Endothelial cell of umbilical vein (primary cell): Measurements from ENCODE around the gene FNIP2. TPM values are rescaled to one million over a fixed set of nuclear protein-coding genes. Genes with fewer than 3 reads are reported as not detected.

Experiments used
- BruUV-seq: library from RNA; stranded (reverse); fragments of 400-500 nt; replicated peaks from 2 replicates; lab custom pipeline; 2021; lab: Mats Ljungman, UMichigan
- CTCF ChIA-PET: fragments of 300-600, 350-600 bp; sonication (Branson Sonifier 250); formaldehyde crosslinking; loops from one replicate; lab custom pipeline; 2021; ENCODE audit warnings: antibody characterized with exemption, inconsistent platforms; lab: Charles Lee
- POLR2A ChIA-PET: fragments of 300-600, 350-600 bp; sonication (Branson Sonifier 250); formaldehyde crosslinking; loops from one replicate; lab custom pipeline; 2021; ENCODE audit warnings: antibody characterized with exemption, inconsistent platforms; lab: Charles Lee
- DNase-seq: peaks from one replicate; pipeline ENCODE4 v3.0.0-alpha.2; 2011; ENCODE audit warnings: low read depth, low spot score
- FAIRE-seq: peaks from 2 replicates; lab custom pipeline; 2011; peaks lifted over from hg19 to GRCh38; lab: Jason Lieb, UNC
- H2AFZ ChIP-seq: 2 replicates; pipeline ENCODE4 v1.6.0; 2012; ENCODE audit warnings: low read depth, low read length, control low read depth, inconsistent platforms
- H3K27ac ChIP-seq: 2 replicates; pipeline ENCODE4 v1.5.1; 2011; ENCODE audit warnings: low read depth, mild to moderate bottlenecking, control low read depth, low read length, moderate library complexity; ENCODE audit not compliant: insufficient read depth
- H3K27me3 ChIP-seq, 2 experiments: 2 replicates each; pipeline versions ENCODE4 v1.6.0 to v1.6.1; 2011; ENCODE audit warnings: low read length in 2 of 2, mixed read lengths in 1 of 2; ENCODE audit not compliant: control insufficient read depth in 2 of 2, insufficient read depth in 2 of 2
- H3K36me3 ChIP-seq, 2 experiments: 2 replicates in 1 of 2; 3 replicates in 1 of 2; pipeline ENCODE4 v1.5.1; 2011; ENCODE audit warnings: low read length in 2 of 2, mild to moderate bottlenecking in 1 of 2, moderate library complexity in 1 of 2; ENCODE audit not compliant: control insufficient read depth in 2 of 2, insufficient read depth in 2 of 2; ENCODE audit errors: extremely low read depth in 1 of 2
- H3K4me1 ChIP-seq: 3 replicates; pipeline ENCODE4 v1.5.1; 2011; ENCODE audit warnings: mild to moderate bottlenecking, low read length; ENCODE audit not compliant: control insufficient read depth, insufficient read depth; ENCODE audit errors: extremely low read depth
- H3K4me2 ChIP-seq: 2 replicates; pipeline ENCODE4 v1.6.1; 2011; ENCODE audit warnings: low read length, control low read depth, mixed read lengths; ENCODE audit not compliant: insufficient read depth
- H3K4me3 ChIP-seq, 3 experiments: fragments of 200-600 bp in 1 of 3; sonication (generic), shearing (Covaris generic) in 1 of 3; replicated peaks in 1 of 3; 2 replicates each; pipeline ENCODE4 v1.5.1; 2011 to 2016; ENCODE audit warnings: control low read depth in 3 of 3, low read length in 3 of 3, mild to moderate bottlenecking in 2 of 3, inconsistent platforms in 1 of 3, low read depth in 1 of 3, moderate library complexity in 1 of 3; ENCODE audit not compliant: insufficient read depth in 1 of 3
- H3K79me2 ChIP-seq: 2 replicates; pipeline ENCODE4 v1.6.0; 2012; ENCODE audit warnings: low read length, inconsistent platforms; ENCODE audit not compliant: control insufficient read depth, insufficient read depth
- H3K9ac ChIP-seq: replicated peaks from 2 replicates; pipeline ENCODE3; 2011; ENCODE audit warnings: low read length, control low read depth; ENCODE audit not compliant: insufficient read depth; ENCODE audit errors: extremely low read depth
- H3K9me1 ChIP-seq: replicated peaks from 3 replicates; pipeline ENCODE4 v1.6.0; 2011; ENCODE audit warnings: mild to moderate bottlenecking, low read length; ENCODE audit not compliant: control insufficient read depth, insufficient read depth; ENCODE audit errors: extremely low read depth
- H3K9me3 ChIP-seq: replicated peaks from 2 replicates; pipeline ENCODE4 v1.5.1; 2012; ENCODE audit warnings: low read length, inconsistent platforms; ENCODE audit not compliant: control insufficient read depth, insufficient read depth
- H4K20me1 ChIP-seq: replicated peaks from 2 replicates; pipeline ENCODE3; 2011; ENCODE audit warnings: mild to moderate bottlenecking, low read length; ENCODE audit not compliant: control insufficient read depth, insufficient read depth; ENCODE audit errors: extremely low read depth
- CTCF ChIP-seq, 2 donors: IDR thresholded peaks; 1 replicate in 1 of 2; 2 replicates in 1 of 2; pipeline ENCODE4 v1.5.1; 2011; ENCODE audit warnings: low read length in 2 of 2, mild to moderate bottlenecking in 2 of 2, moderate library complexity in 2 of 2, control low read depth in 1 of 2, inconsistent platforms in 1 of 2, low read depth in 1 of 2; ENCODE audit not compliant: insufficient read depth in 1 of 2; ENCODE audit errors: extremely low read depth in 1 of 2
- EZH2 ChIP-seq: IDR thresholded peaks from 2 replicates; pipeline ENCODE4 v1.6.1; 2012; ENCODE audit warnings: borderline replicate concordance, low read depth, mild to moderate bottlenecking, moderate library complexity, low read length, inconsistent platforms; ENCODE audit not compliant: severe bottlenecking
- FOS ChIP-seq: IDR thresholded peaks from 2 replicates; pipeline ENCODE4 v1.6.1; 2011; ENCODE audit warnings: mild to moderate bottlenecking, low read length, moderate library complexity, borderline replicate concordance; ENCODE audit not compliant: insufficient read depth
- GATA2 ChIP-seq: IDR thresholded peaks from 2 replicates; pipeline ENCODE4 v1.7.0; 2011; ENCODE audit warnings: low read depth, mild to moderate bottlenecking, moderate library complexity, mixed read lengths, low read length; ENCODE audit not compliant: insufficient read length, insufficient read depth
- JUN ChIP-seq: IDR thresholded peaks from 2 replicates; pipeline ENCODE4 v1.6.1; 2011; ENCODE audit warnings: borderline replicate concordance, low read depth; ENCODE audit not compliant: insufficient read length, insufficient read depth
- MAX ChIP-seq: IDR thresholded peaks from 2 replicates; pipeline ENCODE4 v1.6.1; 2011; ENCODE audit not compliant: insufficient read depth, insufficient read length
- MYC ChIP-seq: IDR thresholded peaks from one replicate; pipeline ENCODE4 v1.6.1; 2011; ENCODE audit warnings: mild to moderate bottlenecking, low read depth, low read length
- POLR2A ChIP-seq: IDR thresholded peaks from 2 replicates; pipeline ENCODE4 v1.6.1; 2012; ENCODE audit warnings: low read depth, mild to moderate bottlenecking, control low read depth, low read length
- POLR2AphosphoS5 ChIP-seq: IDR thresholded peaks from 2 replicates; pipeline ENCODE4 v1.6.1; 2012; ENCODE audit warnings: low read depth, mild to moderate bottlenecking, control low read depth, low read length, moderate library complexity; ENCODE audit not compliant: insufficient read depth
- dilution Hi-C: fragments of 300-500 bp; cut with MboI; formaldehyde crosslinking; loops from one replicate; pipeline ENCODE4 v1.15.0; 2019; ENCODE audit warnings: low sequenced_read_pairs; ENCODE audit not compliant: extremely low pct_ligation_motif_present
- intact Hi-C: fragments of 100-400 bp; cut with micrococcal nuclease; formaldehyde crosslinking; loops from one replicate; pipeline ENCODE4 v1.10.0; 2022
- polyA plus RNA-seq, 4 experiments: library from polyadenylated mRNA; depleted of rRNA in 3 of 4; stranded (reverse) in 3 of 4; unstranded in 1 of 4; fragments of >200 nt; gene quantifications; 2 replicates each; pipeline versions ENCODE4 v1.2.1 to v1.2.3, GENCODE V29; 2011 to 2012; ENCODE audit warnings: missing spikeins in 1 of 4
- total RNA-seq: library from RNA; stranded (reverse); gene quantifications from 2 replicates; pipeline ENCODE4 v1.2.3, GENCODE V29; 2021

The FNIP2 gene
- total and polyA plus RNA-seq, 2 donors (not counting 3 experiments of a cell fraction or from before 2014, with no cell fraction given) = 4.5 to 14.4 TPM

- DNase-seq (no peak), FAIRE-seq (no peak)
- Histone ChIP-seq H4K20me1 (no peaks in the 10 kb centered on the region), H3K4me3 (no peak overlapping the region), H3K4me1 (peaks cover 39% of the 10 kb centered on the region), H3K9ac (no peak overlapping the region), H3K27me3 (no peaks in the 10 kb centered on the region), H3K9me1 (no peaks in the 10 kb centered on the region), H3K79me2 (peaks cover 21% of the 10 kb centered on the region), H3K9me3 (no peaks in the 10 kb centered on the region), H3K36me3 (no peaks in the 10 kb centered on the region), H2AFZ (no peak overlapping the region), H3K4me2 (no peak overlapping the region), H3K27ac (no peak overlapping the region)
- CTCF ChIA-PET = interaction anchor here (0.8 to 1.9 kb wide), 4 partner anchors 8 to 19 kb away, joined by 3 to 5 read pairs (median 4); partner anchors contain the start of gene FNIP2
- dilution Hi-C loops = no loop called here
- TF ChIP-seq FOS (no peak), MYC (no peak), CTCF (IDR thresholded peaks at IDR 0.05; ENCODE audit: extremely low read depth in 1 of 2, insufficient read depth in 1 of 2, low read depth in 1 of 2, low read length in 2 of 2) (no peak), POLR2A (no peak), POLR2AphosphoS5 (no peak), GATA2 (no peak), EZH2 (no peak), JUN (no peak), MAX (no peak)
- POLR2A ChIA-PET = interaction anchor here (0.6 kb wide), 1 partner anchor 13 kb away, joined by 3 read pairs; no protein-coding TSS in a partner anchor
- no TSS peak for BruUV-seq
- intact Hi-C loops = loop anchor here (1.0 kb wide), 1 partner anchor 21 kb away; no protein-coding TSS in a partner anchor
These were observed 19.1 kb downstream of the FNIP2 start for GRCh38 chr4:158787709-158788475.
